ENCODE measurements around the gene CYP27B1.

DNA sequence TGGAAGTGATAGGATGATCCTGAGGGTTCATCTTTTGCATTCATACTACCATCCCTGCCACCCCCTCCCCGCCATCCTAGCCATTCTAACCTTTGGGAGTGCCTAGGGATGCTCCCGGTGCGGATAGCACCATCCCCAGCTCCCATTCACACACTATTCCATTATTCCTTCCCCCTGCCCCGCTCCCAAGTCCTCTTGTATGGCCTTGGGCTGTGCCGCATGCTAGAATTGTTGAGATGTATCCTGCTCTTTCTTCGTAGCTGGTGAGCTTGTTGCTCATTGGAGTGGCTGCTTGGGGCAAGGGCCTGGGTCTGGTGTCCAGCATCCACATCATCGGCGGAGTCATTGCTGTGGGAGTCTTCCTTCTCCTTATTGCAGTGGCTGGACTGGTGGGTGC is 21.4 kb downstream of the CYP27B1 start:
- TF ChIP-seq, protein P1, sequence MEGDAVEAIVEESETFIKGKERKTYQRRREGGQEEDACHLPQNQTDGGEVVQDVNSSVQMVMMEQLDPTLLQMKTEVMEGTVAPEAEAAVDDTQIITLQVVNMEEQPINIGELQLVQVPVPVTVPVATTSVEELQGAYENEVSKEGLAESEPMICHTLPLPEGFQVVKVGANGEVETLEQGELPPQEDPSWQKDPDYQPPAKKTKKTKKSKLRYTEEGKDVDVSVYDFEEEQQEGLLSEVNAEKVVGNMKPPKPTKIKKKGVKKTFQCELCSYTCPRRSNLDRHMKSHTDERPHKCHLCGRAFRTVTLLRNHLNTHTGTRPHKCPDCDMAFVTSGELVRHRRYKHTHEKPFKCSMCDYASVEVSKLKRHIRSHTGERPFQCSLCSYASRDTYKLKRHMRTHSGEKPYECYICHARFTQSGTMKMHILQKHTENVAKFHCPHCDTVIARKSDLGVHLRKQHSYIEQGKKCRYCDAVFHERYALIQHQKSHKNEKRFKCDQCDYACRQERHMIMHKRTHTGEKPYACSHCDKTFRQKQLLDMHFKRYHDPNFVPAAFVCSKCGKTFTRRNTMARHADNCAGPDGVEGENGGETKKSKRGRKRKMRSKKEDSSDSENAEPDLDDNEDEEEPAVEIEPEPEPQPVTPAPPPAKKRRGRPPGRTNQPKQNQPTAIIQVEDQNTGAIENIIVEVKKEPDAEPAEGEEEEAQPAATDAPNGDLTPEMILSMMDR (IDR thresholded peaks at IDR 0.05; ENCODE audit: extremely low read depth in 1 of 2, insufficient read depth in 1 of 2, low read depth in 1 of 2, low read length in 2 of 2): no peak
- TF ChIP-seq, protein P2, sequence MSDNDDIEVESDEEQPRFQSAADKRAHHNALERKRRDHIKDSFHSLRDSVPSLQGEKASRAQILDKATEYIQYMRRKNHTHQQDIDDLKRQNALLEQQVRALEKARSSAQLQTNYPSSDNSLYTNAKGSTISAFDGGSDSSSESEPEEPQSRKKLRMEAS (IDR thresholded peaks at IDR 0.05; ENCODE audit: insufficient read depth, insufficient read length): no peak
- no peak for TF ChIP-seq GATA2 (IDR thresholded peaks at IDR 0.05; ENCODE audit: insufficient read depth, insufficient read length, low read depth, low read length)
- no peak for TF ChIP-seq POLR2A (IDR thresholded peaks at IDR 0.05; ENCODE audit: low read depth, low read length)

All from endothelial cell of umbilical vein (primary cell).